ENCODE data around the gene CACNA1A. TPM values are rescaled to one million over a fixed set of nuclear protein-coding genes. Genes with fewer than 3 reads are reported as not detected.
"Not testable (repeated sequence)": the region's sequence is repeated elsewhere in the genome, so short reads cannot be mapped to it uniquely, and the experiment has no call there.

The CACNA1A gene
- polyA plus RNA-seq, 1 donor (not counting 4 experiments of a cell fraction or from before 2014, with no cell fraction given), result not detected

DNA sequence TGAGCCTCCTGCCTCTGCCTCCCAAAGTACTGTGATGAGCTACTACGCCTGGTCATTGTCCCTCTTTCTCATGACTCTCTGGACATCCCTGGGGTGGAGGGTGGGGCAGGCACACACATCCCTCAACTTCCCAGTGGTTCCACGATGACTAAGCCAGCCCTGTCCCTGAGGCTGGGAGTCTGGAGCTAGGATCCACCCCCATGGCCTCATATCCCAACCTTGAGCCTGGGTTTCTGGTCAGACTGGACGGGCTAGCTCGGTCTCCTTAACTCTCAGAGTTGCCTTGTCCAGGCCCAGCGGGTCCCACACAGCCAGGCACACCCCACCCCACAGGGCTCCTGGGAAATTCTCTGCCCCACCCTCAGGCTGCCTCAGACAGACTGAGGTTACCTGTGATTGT is 336.5 kb downstream of the CACNA1A start:
- H3K36me3 ChIP-seq (ENCODE audit: control insufficient read depth in 2 of 2, extremely low read depth in 1 of 2, insufficient read depth in 2 of 2, low read length in 2 of 2), result no peaks in the 10 kb centered on the region
- no peak for DNase-seq (ENCODE audit: low read depth, low spot score)
- no peaks in the 10 kb centered on the region for H3K79me2 ChIP-seq (ENCODE audit: control insufficient read depth, insufficient read depth, low read length)
- no peaks in the 10 kb centered on the region for H3K27me3 ChIP-seq (ENCODE audit: control insufficient read depth, extremely low read depth, insufficient read depth, low read length)
- H3K4me2 ChIP-seq (ENCODE audit: control insufficient read depth, extremely low read depth, insufficient read depth, low read depth, low read length), result peak overlapping the region; percentile 22
- no peaks in the 10 kb centered on the region for H3K9me3 ChIP-seq (ENCODE audit: control insufficient read depth, low read depth, low read length)
- H3K27ac ChIP-seq (ENCODE audit: control insufficient read depth, insufficient read depth, low read length), result peak overlapping the region; percentile 43
- H4K20me1 ChIP-seq (ENCODE audit: control insufficient read depth, extremely low read depth, insufficient read depth, low read length), result no peaks in the 10 kb centered on the region
- H2AFZ ChIP-seq (ENCODE audit: control insufficient read depth, low read length), result no peak overlapping the region
- TF ChIP-seq, protein P1, sequence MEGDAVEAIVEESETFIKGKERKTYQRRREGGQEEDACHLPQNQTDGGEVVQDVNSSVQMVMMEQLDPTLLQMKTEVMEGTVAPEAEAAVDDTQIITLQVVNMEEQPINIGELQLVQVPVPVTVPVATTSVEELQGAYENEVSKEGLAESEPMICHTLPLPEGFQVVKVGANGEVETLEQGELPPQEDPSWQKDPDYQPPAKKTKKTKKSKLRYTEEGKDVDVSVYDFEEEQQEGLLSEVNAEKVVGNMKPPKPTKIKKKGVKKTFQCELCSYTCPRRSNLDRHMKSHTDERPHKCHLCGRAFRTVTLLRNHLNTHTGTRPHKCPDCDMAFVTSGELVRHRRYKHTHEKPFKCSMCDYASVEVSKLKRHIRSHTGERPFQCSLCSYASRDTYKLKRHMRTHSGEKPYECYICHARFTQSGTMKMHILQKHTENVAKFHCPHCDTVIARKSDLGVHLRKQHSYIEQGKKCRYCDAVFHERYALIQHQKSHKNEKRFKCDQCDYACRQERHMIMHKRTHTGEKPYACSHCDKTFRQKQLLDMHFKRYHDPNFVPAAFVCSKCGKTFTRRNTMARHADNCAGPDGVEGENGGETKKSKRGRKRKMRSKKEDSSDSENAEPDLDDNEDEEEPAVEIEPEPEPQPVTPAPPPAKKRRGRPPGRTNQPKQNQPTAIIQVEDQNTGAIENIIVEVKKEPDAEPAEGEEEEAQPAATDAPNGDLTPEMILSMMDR (optimal IDR thresholded peaks at IDR 0.05 in 1 of 3, IDR thresholded peaks at IDR 0.05 in 1 of 3, conservative IDR thresholded peaks at IDR 0.05 in 1 of 3; ENCODE audit: extremely low read depth in 1 of 3, insufficient read depth in 2 of 3, low read length in 3 of 3), result no peak
- TF ChIP-seq EZH2 (IDR thresholded peaks at IDR 0.05; ENCODE audit: low read length), result no peak
- H3K4me3 ChIP-seq (ENCODE audit: control insufficient read depth in 2 of 3, extremely low read depth in 1 of 3, insufficient read depth in 2 of 3, low read depth in 1 of 3, low read length in 3 of 3), result no peak overlapping the region
- dilution Hi-C loops (cut with MboI; ENCODE audit: extremely low pct_ligation_motif_present, low sequenced_read_pairs), result no loop called here
- peak overlapping the region; percentile 60 for H3K9ac ChIP-seq (ENCODE audit: control insufficient read depth, extremely low read depth, insufficient read depth, low read length)
- H3K4me1 ChIP-seq (ENCODE audit: control insufficient read depth, extremely low read depth, insufficient read depth, low read length), result peaks cover 61% of the 10 kb centered on the region
- H3K9me1 ChIP-seq (ENCODE audit: control insufficient read depth, extremely low read depth, insufficient read depth, low read length), result no peaks in the 10 kb centered on the region
- peak; percentile 59 for FAIRE-seq

DNA sequence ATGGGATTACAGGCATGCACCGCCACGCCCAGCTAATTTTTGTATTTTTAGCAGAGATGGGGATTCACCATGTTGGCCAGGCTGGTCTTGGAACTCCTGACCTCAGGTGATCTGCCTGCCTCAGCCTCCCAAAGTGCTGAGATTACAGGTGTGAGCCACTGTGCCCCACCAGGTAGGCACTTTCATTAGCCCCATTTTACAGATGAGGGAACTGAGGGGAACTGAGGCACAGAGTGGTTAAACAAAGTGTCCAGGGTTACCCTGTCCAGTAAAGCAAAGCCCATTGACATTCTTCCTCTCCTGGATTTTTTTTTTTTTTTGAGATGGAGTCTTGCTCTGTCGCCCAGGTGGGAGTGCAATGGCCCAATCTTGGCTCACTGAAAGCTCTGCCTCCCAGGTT is 340.1 kb downstream of the CACNA1A start:
- dilution Hi-C loops (cut with MboI; ENCODE audit: extremely low pct_ligation_motif_present, low sequenced_read_pairs); H3K9ac ChIP-seq (ENCODE audit: control insufficient read depth, extremely low read depth, insufficient read depth, low read length): not testable (repeated sequence)

More for the DNA sequence above, 340.1 kb downstream of the CACNA1A start:
- not testable (repeated sequence) for H3K9me3 ChIP-seq (ENCODE audit: control insufficient read depth, low read depth, low read length); H3K79me2 ChIP-seq (ENCODE audit: control insufficient read depth, insufficient read depth, low read length); DNase-seq (ENCODE audit: low read depth, low spot score); H2AFZ ChIP-seq (ENCODE audit: control insufficient read depth, low read length); H3K27me3 ChIP-seq (ENCODE audit: control insufficient read depth, extremely low read depth, insufficient read depth, low read length); H3K4me2 ChIP-seq (ENCODE audit: control insufficient read depth, extremely low read depth, insufficient read depth, low read depth, low read length); H3K36me3 ChIP-seq (ENCODE audit: control insufficient read depth in 2 of 2, extremely low read depth in 1 of 2, insufficient read depth in 2 of 2, low read length in 2 of 2); FAIRE-seq; H3K9me1 ChIP-seq (ENCODE audit: control insufficient read depth, extremely low read depth, insufficient read depth, low read length); H3K27ac ChIP-seq (ENCODE audit: control insufficient read depth, insufficient read depth, low read length); H3K4me3 ChIP-seq (ENCODE audit: control insufficient read depth in 2 of 3, extremely low read depth in 1 of 3, insufficient read depth in 2 of 3, low read depth in 1 of 3, low read length in 3 of 3); H4K20me1 ChIP-seq (ENCODE audit: control insufficient read depth, extremely low read depth, insufficient read depth, low read length)
- peaks cover 76% of the 10 kb centered on the region for H3K4me1 ChIP-seq (ENCODE audit: control insufficient read depth, extremely low read depth, insufficient read depth, low read length)

Measured in keratinocyte (primary cell).